Measurements from ENCODE around the gene SLC39A8. TPM values are rescaled to one million over a fixed set of nuclear protein-coding genes. Genes with fewer than 3 reads are reported as not detected.

Gene SLC39A8
- total RNA-seq, 1 donor from 2014 or later = 6.3 TPM

DNA sequence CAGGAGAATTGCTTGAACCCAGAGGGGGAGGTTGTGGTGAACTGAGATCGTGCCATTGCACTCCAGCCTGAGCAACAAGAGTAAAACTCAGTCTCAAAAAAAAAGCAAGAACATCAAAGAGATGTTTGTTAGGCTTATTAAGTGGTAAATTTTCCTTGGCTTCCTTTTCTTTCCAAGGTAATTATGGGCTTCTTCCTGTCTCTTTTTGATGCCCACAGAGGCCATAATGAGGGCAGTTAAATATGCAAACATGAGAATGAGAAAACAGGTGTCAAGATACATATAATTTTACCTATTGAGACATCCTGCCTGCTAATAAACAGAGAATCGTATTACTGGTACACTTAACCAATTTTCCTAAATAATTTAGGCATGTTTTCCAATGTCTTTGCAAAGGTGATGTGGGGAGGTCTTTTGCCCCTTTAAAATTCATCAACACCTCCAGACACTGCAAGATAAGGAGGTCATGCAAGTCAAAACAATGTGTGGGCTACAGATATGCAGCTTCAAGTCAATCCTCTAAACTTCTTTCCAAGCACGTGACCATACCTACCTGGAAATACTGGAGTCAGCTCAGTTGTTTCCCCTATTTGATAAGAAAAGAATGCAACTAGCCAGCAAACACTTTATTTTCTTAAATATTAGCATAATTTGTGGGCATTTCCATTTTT lies 2.7 kb downstream of the SLC39A8 start:
- Histone ChIP-seq H3K27me3 (ENCODE audit: control insufficient read depth in 3 of 3, insufficient read depth in 3 of 3, low read length in 3 of 3) (peaks cover 0 to 9% (median 3%) of the 10 kb centered on the region in 3 donors), H3K9ac (ENCODE audit: low read depth in 1 of 3, low read length in 3 of 3) (no peak overlapping the region), H3K27ac (ENCODE audit: low read depth, low read length) (no peak overlapping the region), H3K4me1 (ENCODE audit: control insufficient read depth in 3 of 3, insufficient read depth in 3 of 3, low read length in 3 of 3) (peaks cover 2 to 17% (median 9%) of the 10 kb centered on the region in 3 donors), H3K9me3 (ENCODE audit: control insufficient read depth in 3 of 3, low read length in 3 of 3) (no peaks in the 10 kb centered on the region), H3K4me3 (ENCODE audit: low read length in 3 of 3) (no peak overlapping the region), H3K36me3 (ENCODE audit: control insufficient read depth in 3 of 3, insufficient read depth in 3 of 3, low read length in 3 of 3) (no peaks in the 10 kb centered on the region)

DNA sequence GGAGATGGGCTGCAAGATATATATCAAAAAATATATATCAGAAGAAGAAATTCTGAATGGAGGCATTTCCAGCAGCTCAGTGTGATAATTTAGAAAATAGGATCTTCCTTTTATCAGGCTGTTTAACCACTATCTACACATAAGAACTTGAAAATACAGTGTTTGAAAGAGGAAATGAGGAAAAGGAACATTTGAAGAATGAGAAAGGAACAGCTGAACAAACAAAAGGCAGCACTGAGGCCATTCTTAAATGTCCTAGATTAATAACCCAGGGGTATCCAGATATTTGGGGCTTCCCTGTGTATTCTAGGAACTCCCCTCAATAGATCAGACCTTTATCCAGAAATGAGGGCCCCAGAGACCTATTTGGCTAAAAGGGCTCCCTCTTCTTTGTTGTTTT lies 4.1 kb downstream of the SLC39A8 start:
- Histone ChIP-seq H3K27me3 (ENCODE audit: control insufficient read depth in 3 of 3, insufficient read depth in 3 of 3, low read length in 3 of 3) (peaks cover 0 to 9% (median 3%) of the 10 kb centered on the region in 3 donors), H3K9me3 (ENCODE audit: control insufficient read depth in 3 of 3, low read length in 3 of 3) (no peaks in the 10 kb centered on the region), H3K9ac (ENCODE audit: low read depth in 1 of 3, low read length in 3 of 3) (no peak overlapping the region), H3K4me3 (ENCODE audit: low read length in 3 of 3) (no peak overlapping the region), H3K4me1 (ENCODE audit: control insufficient read depth in 3 of 3, insufficient read depth in 3 of 3, low read length in 3 of 3) (peaks cover 2 to 17% (median 9%) of the 10 kb centered on the region in 3 donors), H3K36me3 (ENCODE audit: control insufficient read depth in 3 of 3, insufficient read depth in 3 of 3, low read length in 3 of 3) (no peaks in the 10 kb centered on the region), H3K27ac (ENCODE audit: low read depth, low read length) (no peak overlapping the region)

DNA sequence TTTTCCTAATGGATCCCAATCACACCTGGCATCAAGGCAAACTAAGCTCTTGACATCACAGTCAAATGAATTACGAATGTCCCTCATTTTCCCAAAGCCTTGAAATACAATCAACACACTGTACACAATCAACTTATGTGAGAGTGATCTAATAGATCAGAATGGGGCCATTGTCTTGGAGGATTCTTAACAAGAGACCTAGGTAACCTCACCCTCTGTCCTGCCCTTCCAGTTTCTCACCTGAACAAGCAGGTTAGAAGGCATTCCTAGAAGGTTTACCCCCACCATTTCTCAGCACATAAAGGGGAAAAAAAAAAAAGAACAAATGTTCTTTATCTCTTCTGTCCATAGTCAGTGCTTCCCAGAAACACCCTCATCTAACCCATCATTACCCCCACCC lies 6.3 kb downstream of the SLC39A8 start:
- H3K36me3 ChIP-seq (ENCODE audit: control insufficient read depth in 3 of 3, insufficient read depth in 3 of 3, low read length in 3 of 3) = no peaks in the 10 kb centered on the region
- H3K27ac ChIP-seq (ENCODE audit: low read depth, low read length) = no peak overlapping the region
- peaks cover 0 to under 1% (median 0%) of the 10 kb centered on the region in 3 donors for H3K27me3 ChIP-seq (ENCODE audit: control insufficient read depth in 3 of 3, insufficient read depth in 3 of 3, low read length in 3 of 3)
- no peak overlapping the region for H3K9ac ChIP-seq (ENCODE audit: low read depth in 1 of 3, low read length in 3 of 3)
- H3K4me3 ChIP-seq (ENCODE audit: low read length in 3 of 3) = no peak overlapping the region
- H3K4me1 ChIP-seq (ENCODE audit: control insufficient read depth in 3 of 3, insufficient read depth in 3 of 3, low read length in 3 of 3) = peaks cover 0 to 3% (median 0%) of the 10 kb centered on the region in 3 donors
- no peaks in the 10 kb centered on the region for H3K9me3 ChIP-seq (ENCODE audit: control insufficient read depth in 3 of 3, low read length in 3 of 3)

DNA sequence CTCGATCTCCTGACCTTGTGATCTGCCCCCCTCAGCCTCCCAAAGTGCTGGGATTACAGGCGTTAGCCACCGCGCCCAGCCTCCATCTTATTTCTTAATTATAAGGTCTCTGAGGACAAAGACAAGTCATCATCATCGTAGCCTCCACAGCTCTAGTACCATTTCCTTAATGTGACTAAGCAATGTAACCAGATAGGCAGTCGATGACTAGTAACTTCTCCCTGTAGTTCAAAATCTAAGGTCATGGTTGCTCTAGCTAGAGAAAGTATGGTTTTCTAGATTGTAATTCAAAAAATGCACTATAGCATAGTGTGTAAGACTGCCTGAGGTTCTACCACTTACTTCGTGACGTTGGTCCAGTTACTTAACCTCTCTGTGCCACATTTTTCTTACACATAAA lies 6.9 kb downstream of the SLC39A8 start:
- H3K27ac ChIP-seq (ENCODE audit: low read depth, low read length) = no peak overlapping the region
- no peak overlapping the region for H3K4me3 ChIP-seq (ENCODE audit: low read length in 3 of 3)
- H3K9ac ChIP-seq (ENCODE audit: low read depth in 1 of 3, low read length in 3 of 3) = no peak overlapping the region
- no peaks in the 10 kb centered on the region for H3K27me3 ChIP-seq (ENCODE audit: control insufficient read depth in 3 of 3, insufficient read depth in 3 of 3, low read length in 3 of 3)
- H3K4me1 ChIP-seq (ENCODE audit: control insufficient read depth in 3 of 3, insufficient read depth in 3 of 3, low read length in 3 of 3) = no peaks in the 10 kb centered on the region
- no peaks in the 10 kb centered on the region for H3K36me3 ChIP-seq (ENCODE audit: control insufficient read depth in 3 of 3, insufficient read depth in 3 of 3, low read length in 3 of 3)
- H3K9me3 ChIP-seq (ENCODE audit: control insufficient read depth in 3 of 3, low read length in 3 of 3) = no peaks in the 10 kb centered on the region

DNA sequence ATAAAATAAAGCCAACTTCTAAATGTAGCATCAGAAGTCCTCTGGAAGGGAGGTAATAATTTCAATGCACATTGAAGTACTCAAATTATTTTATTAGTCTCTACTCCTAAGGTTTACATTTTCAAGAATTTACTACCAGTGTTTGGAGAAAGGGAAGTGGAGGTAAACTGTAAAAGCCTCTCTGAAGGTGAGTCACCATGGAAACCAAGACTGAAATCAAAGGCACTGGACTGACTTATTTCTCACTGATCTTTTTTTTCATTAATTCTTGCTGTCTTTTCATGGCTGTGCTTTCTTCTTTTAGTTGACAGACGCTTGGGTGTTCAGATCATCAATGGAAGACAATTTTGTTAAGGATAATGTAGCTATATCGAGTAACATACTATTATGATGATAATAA lies 9.7 kb downstream of the SLC39A8 start:
- H3K4me3 ChIP-seq (ENCODE audit: low read length in 3 of 3) = no peak overlapping the region
- no peaks in the 10 kb centered on the region for H3K27me3 ChIP-seq (ENCODE audit: control insufficient read depth in 3 of 3, insufficient read depth in 3 of 3, low read length in 3 of 3)
- no peaks in the 10 kb centered on the region for H3K9me3 ChIP-seq (ENCODE audit: control insufficient read depth in 3 of 3, low read length in 3 of 3)
- no peak overlapping the region for H3K9ac ChIP-seq (ENCODE audit: low read depth in 1 of 3, low read length in 3 of 3)
- H3K36me3 ChIP-seq (ENCODE audit: control insufficient read depth in 3 of 3, insufficient read depth in 3 of 3, low read length in 3 of 3) = no peaks in the 10 kb centered on the region
- H3K4me1 ChIP-seq (ENCODE audit: control insufficient read depth in 3 of 3, insufficient read depth in 3 of 3, low read length in 3 of 3) = no peaks in the 10 kb centered on the region
- no peak overlapping the region for H3K27ac ChIP-seq (ENCODE audit: low read depth, low read length)

DNA sequence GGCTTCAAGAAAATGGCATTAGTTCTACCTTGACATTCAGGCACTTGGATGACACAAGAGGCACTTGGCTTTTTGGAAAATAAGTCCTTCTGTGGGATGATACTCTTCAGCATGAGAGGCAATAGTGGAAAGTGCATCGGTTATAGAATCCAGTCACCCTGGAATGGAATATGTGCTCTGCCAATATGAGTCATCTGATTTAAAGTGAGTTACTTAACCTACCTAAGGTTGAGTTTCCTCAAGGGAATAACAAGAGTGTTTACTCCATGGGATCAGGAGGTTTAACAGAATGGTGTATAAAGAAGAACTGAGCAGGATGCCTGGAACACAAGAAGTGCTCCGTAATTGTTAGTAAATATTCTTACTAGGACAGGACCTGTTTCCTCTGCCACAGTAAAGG lies 10.7 kb downstream of the SLC39A8 start:
- Histone ChIP-seq H3K4me1 (ENCODE audit: control insufficient read depth in 3 of 3, insufficient read depth in 3 of 3, low read length in 3 of 3) (no peaks in the 10 kb centered on the region), H3K9ac (ENCODE audit: low read depth in 1 of 3, low read length in 3 of 3) (no peak overlapping the region), H3K27ac (ENCODE audit: low read depth, low read length) (no peak overlapping the region), H3K9me3 (ENCODE audit: control insufficient read depth in 3 of 3, low read length in 3 of 3) (no peaks in the 10 kb centered on the region), H3K4me3 (ENCODE audit: low read length in 3 of 3) (no peak overlapping the region), H3K27me3 (ENCODE audit: control insufficient read depth in 3 of 3, insufficient read depth in 3 of 3, low read length in 3 of 3) (no peaks in the 10 kb centered on the region), H3K36me3 (ENCODE audit: control insufficient read depth in 3 of 3, insufficient read depth in 3 of 3, low read length in 3 of 3) (no peaks in the 10 kb centered on the region)

DNA sequence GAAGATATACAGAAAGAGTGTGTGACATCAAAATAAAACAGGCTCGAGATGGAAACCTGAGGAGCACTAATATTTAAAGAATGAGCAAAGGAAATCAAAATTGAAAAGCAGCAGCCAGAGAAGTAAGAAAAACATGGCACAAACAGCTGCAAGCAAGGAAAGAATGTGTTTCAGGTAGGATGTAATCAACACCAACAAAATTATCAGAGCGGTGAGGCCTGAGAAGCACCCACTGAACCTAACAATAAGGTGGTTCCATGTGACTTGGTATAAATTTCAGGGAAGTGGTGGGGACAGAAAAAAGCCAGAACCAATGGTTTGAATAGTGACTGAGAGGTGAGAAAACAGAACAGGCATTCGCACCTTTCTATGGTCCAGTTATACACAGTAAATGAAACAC lies 11.5 kb downstream of the SLC39A8 start:
- no peaks in the 10 kb centered on the region for H3K36me3 ChIP-seq (ENCODE audit: control insufficient read depth in 3 of 3, insufficient read depth in 3 of 3, low read length in 3 of 3)
- no peaks in the 10 kb centered on the region for H3K27me3 ChIP-seq (ENCODE audit: control insufficient read depth in 3 of 3, insufficient read depth in 3 of 3, low read length in 3 of 3)
- no peak overlapping the region for H3K4me3 ChIP-seq (ENCODE audit: low read length in 3 of 3)
- H3K27ac ChIP-seq (ENCODE audit: low read depth, low read length) = no peak overlapping the region
- no peak overlapping the region for H3K9ac ChIP-seq (ENCODE audit: low read depth in 1 of 3, low read length in 3 of 3)
- H3K4me1 ChIP-seq (ENCODE audit: control insufficient read depth in 3 of 3, insufficient read depth in 3 of 3, low read length in 3 of 3) = no peaks in the 10 kb centered on the region
- H3K9me3 ChIP-seq (ENCODE audit: control insufficient read depth in 3 of 3, low read length in 3 of 3) = no peaks in the 10 kb centered on the region

DNA sequence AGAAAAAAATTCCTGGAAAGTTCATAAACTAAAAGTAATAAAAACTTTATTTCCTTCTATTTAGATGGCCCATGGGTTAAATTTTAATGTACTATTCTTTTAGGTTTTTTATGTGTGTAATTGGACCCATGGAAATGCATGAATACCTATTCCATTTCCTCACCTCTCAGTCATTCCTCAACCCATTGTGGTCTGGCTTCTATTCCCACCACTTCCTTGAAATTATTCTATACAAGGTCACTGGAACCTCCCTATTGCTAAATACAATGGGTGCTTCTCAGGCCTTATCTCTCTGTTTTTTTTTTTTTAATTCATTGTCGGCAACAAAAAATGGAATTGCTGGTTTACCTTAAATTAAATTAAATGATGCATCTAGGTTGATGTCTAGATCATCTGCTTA lies 17.2 kb downstream of the SLC39A8 start:
- Histone ChIP-seq H3K4me1 (ENCODE audit: control insufficient read depth in 3 of 3, insufficient read depth in 3 of 3, low read length in 3 of 3) (no peaks in the 10 kb centered on the region), H3K9ac (ENCODE audit: low read depth in 1 of 3, low read length in 3 of 3) (no peak overlapping the region), H3K27ac (ENCODE audit: low read depth, low read length) (no peak overlapping the region), H3K36me3 (ENCODE audit: control insufficient read depth in 3 of 3, insufficient read depth in 3 of 3, low read length in 3 of 3) (no peaks in the 10 kb centered on the region), H3K9me3 (ENCODE audit: control insufficient read depth in 3 of 3, low read length in 3 of 3) (no peaks in the 10 kb centered on the region), H3K27me3 (ENCODE audit: control insufficient read depth in 3 of 3, insufficient read depth in 3 of 3, low read length in 3 of 3) (no peaks in the 10 kb centered on the region), H3K4me3 (ENCODE audit: low read length in 3 of 3) (no peak overlapping the region)

DNA sequence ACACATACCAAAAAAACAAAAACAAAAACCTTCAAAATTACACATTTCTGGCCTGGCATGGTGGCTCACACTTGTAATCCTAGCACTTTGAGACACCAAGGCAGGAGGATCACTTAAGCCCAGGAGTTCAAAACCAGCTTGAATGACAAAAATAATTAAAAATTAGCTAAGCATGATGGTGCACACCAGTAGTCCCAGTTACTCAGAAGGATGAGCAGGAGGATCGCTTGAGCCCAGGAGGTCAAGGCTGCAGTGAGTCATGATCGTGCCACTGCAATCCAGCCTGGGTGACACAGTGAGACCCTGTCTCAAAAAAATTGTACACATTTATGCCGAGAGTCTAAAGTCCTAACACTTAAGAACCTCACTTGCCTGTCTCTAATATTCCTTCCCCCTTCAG lies 18.3 kb downstream of the SLC39A8 start:
- H3K9me3 ChIP-seq (ENCODE audit: control insufficient read depth in 3 of 3, low read length in 3 of 3) = no peaks in the 10 kb centered on the region
- no peaks in the 10 kb centered on the region for H3K4me1 ChIP-seq (ENCODE audit: control insufficient read depth in 3 of 3, insufficient read depth in 3 of 3, low read length in 3 of 3)
- H3K27me3 ChIP-seq (ENCODE audit: control insufficient read depth in 3 of 3, insufficient read depth in 3 of 3, low read length in 3 of 3) = no peaks in the 10 kb centered on the region
- H3K36me3 ChIP-seq (ENCODE audit: control insufficient read depth in 3 of 3, insufficient read depth in 3 of 3, low read length in 3 of 3) = no peaks in the 10 kb centered on the region
- no peak overlapping the region for H3K4me3 ChIP-seq (ENCODE audit: low read length in 3 of 3)
- H3K27ac ChIP-seq (ENCODE audit: low read depth, low read length) = no peak overlapping the region
- no peak overlapping the region for H3K9ac ChIP-seq (ENCODE audit: low read depth in 1 of 3, low read length in 3 of 3)

DNA sequence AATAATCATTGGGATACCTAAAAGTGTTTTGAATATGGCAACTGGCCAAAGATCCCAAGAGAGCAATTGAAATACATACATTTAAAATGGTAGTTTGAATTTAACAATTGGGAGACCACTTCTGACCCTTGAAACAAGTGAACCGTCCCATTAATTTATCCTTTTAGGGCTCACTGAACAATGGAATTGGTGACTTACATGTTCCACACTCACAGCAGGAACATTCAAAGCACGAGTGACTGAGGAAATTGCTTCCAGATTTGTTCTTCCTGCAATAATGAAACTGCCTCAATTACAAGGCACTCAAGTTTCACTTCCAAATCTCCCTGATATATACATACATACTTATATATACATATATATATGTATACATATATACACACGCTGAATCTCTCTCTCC lies 20.6 kb downstream of the SLC39A8 start:
- Histone ChIP-seq H3K9me3 (ENCODE audit: control insufficient read depth in 3 of 3, low read length in 3 of 3) (no peaks in the 10 kb centered on the region), H3K4me3 (ENCODE audit: low read length in 3 of 3) (no peak overlapping the region), H3K9ac (ENCODE audit: low read depth in 1 of 3, low read length in 3 of 3) (no peak overlapping the region), H3K36me3 (ENCODE audit: control insufficient read depth in 3 of 3, insufficient read depth in 3 of 3, low read length in 3 of 3) (no peaks in the 10 kb centered on the region), H3K27me3 (ENCODE audit: control insufficient read depth in 3 of 3, insufficient read depth in 3 of 3, low read length in 3 of 3) (no peaks in the 10 kb centered on the region), H3K4me1 (ENCODE audit: control insufficient read depth in 3 of 3, insufficient read depth in 3 of 3, low read length in 3 of 3) (no peaks in the 10 kb centered on the region), H3K27ac (ENCODE audit: low read depth, low read length) (no peak overlapping the region)
